ENCODE measurements around the gene RNF26. TPM values are rescaled to one million over a fixed set of nuclear protein-coding genes. Genes with fewer than 3 reads are reported as not detected.

RNF26 gene
- total and polyA plus RNA-seq, 2 of the 13 experiments (the other 11 are each of a cell fraction or from before 2014, with no cell fraction given), result 11.9 to 26.3 TPM

- no peak for TF ChIP-seq ZNF75D (CRISPR knock-in tag; IDR thresholded peaks at IDR 0.05; ENCODE audit: borderline replicate concordance)
- 0 out of 2 replicates have a peak, but pooled peaks have one; percentile 56 for TF ChIP-seq SMYD3 (CRISPR knock-in tag; IDR thresholded peaks at IDR 0.05)
- TF ChIP-seq, protein P1, sequence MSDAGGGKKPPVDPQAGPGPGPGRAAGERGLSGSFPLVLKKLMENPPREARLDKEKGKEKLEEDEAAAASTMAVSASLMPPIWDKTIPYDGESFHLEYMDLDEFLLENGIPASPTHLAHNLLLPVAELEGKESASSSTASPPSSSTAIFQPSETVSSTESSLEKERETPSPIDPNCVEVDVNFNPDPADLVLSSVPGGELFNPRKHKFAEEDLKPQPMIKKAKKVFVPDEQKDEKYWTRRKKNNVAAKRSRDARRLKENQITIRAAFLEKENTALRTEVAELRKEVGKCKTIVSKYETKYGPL (CRISPR knock-in tag; IDR thresholded peaks at IDR 0.05), result no peak
- peak; percentile 40 for TF ChIP-seq FOXA3 (CRISPR knock-in tag; IDR thresholded peaks at IDR 0.05)
- peak; percentile 77 for TF ChIP-seq ELF3 (CRISPR knock-in tag; IDR thresholded peaks at IDR 0.05)
- TF ChIP-seq RARG (CRISPR knock-in tag; IDR thresholded peaks at IDR 0.05; ENCODE audit: low read depth), result no peak
- TF ChIP-seq ZNF24 (IDR thresholded peaks at IDR 0.05), result no peak
- TF ChIP-seq ZNF292 (CRISPR knock-in tag; IDR thresholded peaks at IDR 0.05; ENCODE audit: borderline replicate concordance, low read depth), result peak; percentile 85
- TF ChIP-seq ZNF18 (CRISPR knock-in tag; IDR thresholded peaks at IDR 0.05; ENCODE audit: insufficient replicate concordance), result peak; percentile 64
- no peak for TF ChIP-seq PRPF4 (IDR thresholded peaks at IDR 0.05; ENCODE audit: low read depth, low read length, poor library complexity, severe bottlenecking)
- no peak for TF ChIP-seq ZNF513 (CRISPR knock-in tag; conservative IDR thresholded peaks at IDR 0.05)
- no peak for TF ChIP-seq ARNTL (CRISPR knock-in tag; IDR thresholded peaks at IDR 0.05)
- no peak for TF ChIP-seq HNF1A (IDR thresholded peaks at IDR 0.05; ENCODE audit: low read depth)
- TF ChIP-seq HNF1A (CRISPR knock-in tag; IDR thresholded peaks at IDR 0.05; ENCODE audit: borderline replicate concordance), result peak; percentile 41; the same call in 1 of the 2 replicates
- TF ChIP-seq ZNF10 (CRISPR knock-in tag; IDR thresholded peaks at IDR 0.05; ENCODE audit: borderline replicate concordance, low read depth), result no peak
- peak; percentile 66; the same call in 1 of the 2 replicates for TF ChIP-seq KDM3A (CRISPR knock-in tag; IDR thresholded peaks at IDR 0.05; ENCODE audit: low read depth)
- TF ChIP-seq ZNF326 (CRISPR knock-in tag; IDR thresholded peaks at IDR 0.05; ENCODE audit: borderline replicate concordance), result no peak
- TF ChIP-seq ELF1 (CRISPR knock-in tag; IDR thresholded peaks at IDR 0.05), result peak; percentile 63
- TF ChIP-seq MIER3 (CRISPR knock-in tag; IDR thresholded peaks at IDR 0.05; ENCODE audit: borderline replicate concordance), result peak; percentile 63; the same call in 1 of the 2 replicates
- TF ChIP-seq ETV6 (CRISPR knock-in tag; conservative IDR thresholded peaks at IDR 0.05), result 0 out of 2 replicates have a peak, but pooled peaks have one; percentile 41
- TF ChIP-seq IRF2 (CRISPR knock-in tag; IDR thresholded peaks at IDR 0.05), result peak; percentile 85
- TF ChIP-seq TOPORS (CRISPR knock-in tag; IDR thresholded peaks at IDR 0.05), result 0 out of 2 replicates have a peak, but pooled peaks have one; percentile 54
Measured at GRCh38 chr11:119381181-119381988, 47.1 kb downstream of the RNF26 start, which contains the start of gene USP2 (continued).
